GM23248 (cell line): ENCODE results near the gene SLC6A18.

Experiments
- EZH2 ChIP-seq: fragments of 200-600 bp; sonication (generic); IDR thresholded peaks from 2 replicates; pipeline ENCODE4 v1.6.1; 2018; ENCODE audit warnings: antibody characterized with exemption, mild to moderate bottlenecking; ENCODE audit not compliant: insufficient read depth, poor library complexity, severe bottlenecking
- EZH2phosphoT487 ChIP-seq: fragments of 200-600 bp; sonication (generic); IDR thresholded peaks from 2 replicates; pipeline ENCODE4 v1.6.1; 2018; ENCODE audit warnings: antibody characterized with exemption, moderate library complexity, mild to moderate bottlenecking, low read depth; ENCODE audit not compliant: insufficient read depth

DNA sequence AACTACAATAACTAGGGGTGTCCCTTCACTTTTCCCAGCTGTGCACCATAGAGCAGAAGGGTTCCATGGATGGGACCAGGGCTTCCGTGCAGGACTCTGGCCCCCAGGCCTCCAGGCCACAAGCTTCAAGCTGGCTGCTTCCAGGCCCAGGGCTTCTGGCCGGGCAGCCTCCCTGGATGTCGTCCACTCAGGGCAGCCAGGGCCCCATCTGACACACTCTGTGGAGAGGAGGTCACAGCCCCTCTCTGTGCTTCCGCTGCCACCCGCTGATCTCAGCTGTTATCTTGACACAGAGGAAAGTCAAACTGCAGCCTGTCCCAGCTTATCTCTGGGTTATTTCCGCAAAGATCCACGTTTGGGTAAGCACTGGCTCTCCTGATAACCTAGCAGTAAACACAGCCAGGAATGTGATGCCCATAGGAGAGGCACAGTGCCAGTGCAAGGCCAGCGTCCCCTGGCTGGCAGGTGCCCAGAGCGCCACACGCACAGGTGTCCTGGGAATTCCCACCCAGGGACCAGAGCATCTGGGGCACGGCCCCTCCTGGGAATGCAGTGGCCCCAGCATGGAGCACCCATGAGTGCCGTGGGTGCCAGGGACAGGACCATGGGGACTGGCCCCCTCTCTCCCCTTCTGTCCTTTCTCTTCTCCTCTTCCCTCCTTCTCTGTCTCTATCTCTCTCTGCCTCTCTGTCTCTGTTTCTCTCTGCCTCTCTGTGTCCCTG is 39.4 kb upstream of the SLC6A18 start:
- TF ChIP-seq EZH2 (no peak), EZH2phosphoT487 (no peak)
